GM19328 (cell line): ENCODE measurements around the gene SYTL4.
"Not testable (repeated sequence)": the region's sequence is repeated elsewhere in the genome, so short reads cannot be mapped to it uniquely, and the experiment has no call there.

Experiments
- ATAC-seq: cut with Tn5 transposase; IDR thresholded peaks from one replicate; pipeline ENCODE4 v1.9.1; 2021; ENCODE audit warnings: mild to moderate bottlenecking, moderate library complexity; ENCODE audit not compliant: unreplicated experiment

The SYTL4 gene

GRCh38 chrX:100731441-100732281, at the start of gene SYTL4:
SYTL4 (minus strand) TSS chrX:100732121; CDS start chrX:100702037, 30,084 bp downstream.
- ATAC-seq = no peak

- ATAC-seq = not testable (repeated sequence)
Measured at GRCh38 chrX:100769439-100769838, 37.5 kb upstream of the SYTL4 start.

- ATAC-seq = peak; percentile 49
Measured at GRCh38 chrX:100768679-100769338, 36.9 kb upstream of the SYTL4 start.

GRCh38 chrX:100750883-100751282, 19.0 kb upstream of the SYTL4 start:
- ATAC-seq = no peak

GRCh38 chrX:100748108-100748507, 16.2 kb upstream of the SYTL4 start:
- ATAC-seq = no peak

GRCh38 chrX:100747703-100748102, 15.8 kb upstream of the SYTL4 start:
- ATAC-seq = no peak

- ATAC-seq = no peak
Measured at GRCh38 chrX:100747090-100747489, 15.2 kb upstream of the SYTL4 start.

GRCh38 chrX:100745806-100746537, 14.1 kb upstream of the SYTL4 start:
- no peak for ATAC-seq

GRCh38 chrX:100745205-100745604, 13.3 kb upstream of the SYTL4 start:
- no peak for ATAC-seq

- ATAC-seq = no peak
Measured at GRCh38 chrX:100743009-100743607, 11.2 kb upstream of the SYTL4 start.

GRCh38 chrX:100724006-100724405, 7.9 kb downstream of the SYTL4 start:
- not testable (repeated sequence) for ATAC-seq

GRCh38 chrX:100721328-100721727, 10.6 kb downstream of the SYTL4 start:
- no peak for ATAC-seq

GRCh38 chrX:100720301-100720700, 11.6 kb downstream of the SYTL4 start:
- ATAC-seq = no peak

- ATAC-seq = no peak
Measured at GRCh38 chrX:100719139-100719538, 12.8 kb downstream of the SYTL4 start.

- no peak for ATAC-seq
Measured at GRCh38 chrX:100717363-100717762, 14.6 kb downstream of the SYTL4 start.

GRCh38 chrX:100710816-100711215, 21.1 kb downstream of the SYTL4 start:
- ATAC-seq = no peak

GRCh38 chrX:100704581-100705203, 27.2 kb downstream of the SYTL4 start:
- ATAC-seq = no peak

GRCh38 chrX:100700809-100701208, 31.1 kb downstream of the SYTL4 start:
- ATAC-seq = no peak

- no peak for ATAC-seq
Measured at GRCh38 chrX:100698551-100698950, 33.4 kb downstream of the SYTL4 start.

GRCh38 chrX:100696699-100697351, 35.1 kb downstream of the SYTL4 start:
- ATAC-seq = no peak
